Suprapubic skin (tissue), 4 donors: ENCODE results near the gene SPPL3.

ENCODE experiments used
- CTCF ChIP-seq, 2 donors: fragments of 200-600 bp in 1 of 2; fragments of 450-650 bp in 1 of 2; sonication (generic) in 1 of 2; IDR thresholded peaks; one replicate each; pipeline ENCODE4 v1.5.1; 2016 to 2019; ENCODE audit warnings: antibody characterized with exemption in 2 of 2, mild to moderate bottlenecking in 1 of 2, moderate library complexity in 1 of 2
- EP300 ChIP-seq: sonication (generic); formaldehyde crosslinking; IDR thresholded peaks from one replicate; pipeline ENCODE4 v1.6.1; 2017; ENCODE audit warnings: antibody characterized with exemption
- POLR2A ChIP-seq, 2 donors: fragments of 450-650 bp; IDR thresholded peaks; one replicate each; pipeline ENCODE4 v1.6.1; 2017; ENCODE audit warnings: antibody characterized with exemption in 2 of 2, mild to moderate bottlenecking in 2 of 2, moderate library complexity in 2 of 2
- POLR2AphosphoS5 ChIP-seq, 3 donors: sonication (generic); formaldehyde crosslinking; IDR thresholded peaks; one replicate each; pipeline ENCODE4 v1.6.1; 2017; ENCODE audit warnings: antibody characterized with exemption in 3 of 3

- no peak for TF ChIP-seq POLR2A (IDR thresholded peaks at IDR 0.05)
- no peak for TF ChIP-seq CTCF (IDR thresholded peaks at IDR 0.05)
- no peak for TF ChIP-seq EP300
- no peak for TF ChIP-seq POLR2AphosphoS5 (IDR thresholded peaks at IDR 0.05)
These were observed 24.9 kb upstream of the SPPL3 start for GRCh38 chr12:120928864-120929652.
